HS-27A (cell line): ENCODE measurements around the gene ODR4.
"Not testable (repeated sequence)": the region's sequence is repeated elsewhere in the genome, so short reads cannot be mapped to it uniquely, and the experiment has no call there.

ENCODE experiments used
- DNase-seq: peaks from one replicate; pipeline ENCODE4 v3.0.0-alpha.2; 2012; ENCODE audit warnings: low read depth, missing footprints

Gene ODR4

GRCh38 chr1:186421446-186421845 is 45.8 kb downstream of the ODR4 start:
- no peak for DNase-seq

DNA sequence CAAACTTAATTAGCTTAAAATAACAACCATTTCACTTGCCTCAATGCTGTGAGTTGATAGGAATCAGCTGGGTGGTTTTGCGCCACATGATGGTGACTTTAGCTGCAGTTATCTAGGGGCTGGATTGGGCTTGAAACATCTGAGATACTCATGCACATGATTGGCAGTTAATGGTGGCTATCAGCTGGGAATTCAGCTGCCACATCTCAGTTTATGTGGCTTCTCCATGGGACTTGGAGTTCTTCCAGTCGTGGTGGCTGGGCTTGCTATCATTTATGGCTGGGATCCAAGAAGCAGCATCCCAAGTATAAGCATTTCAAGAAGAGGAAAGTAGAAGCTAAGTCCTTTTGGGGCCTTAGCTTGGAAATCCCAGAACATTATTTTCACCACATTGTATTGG is 48.9 kb downstream of the ODR4 start:
- DNase-seq = no peak

DNA sequence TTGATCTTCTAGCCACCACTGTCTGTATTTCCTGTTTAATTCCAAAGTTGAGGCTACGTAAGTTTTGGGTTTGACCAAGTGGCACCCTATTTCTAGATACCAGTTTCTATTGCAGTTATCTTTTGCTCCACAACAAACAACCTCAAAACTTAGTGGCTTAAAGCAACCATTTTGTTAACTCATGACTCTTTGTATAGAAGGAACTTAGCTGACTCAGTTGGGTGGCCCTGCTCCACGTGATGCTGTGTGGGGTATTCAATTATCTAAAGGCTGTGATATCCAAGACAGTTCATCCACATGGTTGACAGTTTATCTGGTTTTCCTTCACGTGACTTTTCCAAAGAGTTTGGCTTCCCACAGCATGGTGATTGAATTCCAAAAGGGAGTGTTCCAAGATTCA is 50.5 kb downstream of the ODR4 start:
- DNase-seq = no peak

DNA sequence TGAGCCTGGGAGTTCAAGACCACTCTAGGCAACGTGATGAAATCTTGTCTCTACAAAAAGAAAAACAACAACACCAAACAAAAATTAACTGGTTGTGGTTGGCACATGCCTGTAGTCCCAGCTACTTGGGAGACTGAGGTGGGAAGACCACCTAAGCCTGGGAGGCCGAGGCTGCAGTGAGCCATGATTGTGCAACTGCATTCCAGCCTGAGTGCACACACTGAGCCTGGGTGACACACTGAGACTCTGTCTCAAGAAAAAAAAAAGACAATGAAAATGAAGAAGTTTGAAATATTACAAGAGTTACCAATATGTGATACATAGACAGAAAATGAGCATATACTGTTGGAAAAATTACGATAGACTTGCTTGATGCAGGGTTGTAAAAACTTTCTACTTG is 53.4 kb downstream of the ODR4 start:
- DNase-seq = no peak

DNA sequence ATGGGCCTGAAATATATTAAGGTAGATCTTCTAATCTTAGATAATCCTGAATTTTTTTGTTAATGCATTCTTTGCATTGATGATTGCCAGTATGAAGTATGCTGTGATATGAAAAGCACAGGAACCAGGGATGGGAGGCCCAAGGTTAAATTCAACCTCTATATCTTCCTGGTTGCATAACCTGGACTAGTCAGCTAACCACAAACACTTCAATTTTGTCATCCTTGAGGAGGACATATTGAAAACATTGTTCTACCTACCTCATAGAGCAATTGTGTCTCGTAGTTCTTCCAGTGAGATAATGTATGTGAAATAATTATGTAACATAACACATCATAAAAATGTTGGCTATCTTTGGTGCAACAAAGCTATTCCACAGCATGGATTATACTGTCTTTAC is 59.7 kb downstream of the ODR4 start:
- DNase-seq = no peak

GRCh38 chr1:186438567-186438966 is 62.9 kb downstream of the ODR4 start:
- no peak for DNase-seq

DNA sequence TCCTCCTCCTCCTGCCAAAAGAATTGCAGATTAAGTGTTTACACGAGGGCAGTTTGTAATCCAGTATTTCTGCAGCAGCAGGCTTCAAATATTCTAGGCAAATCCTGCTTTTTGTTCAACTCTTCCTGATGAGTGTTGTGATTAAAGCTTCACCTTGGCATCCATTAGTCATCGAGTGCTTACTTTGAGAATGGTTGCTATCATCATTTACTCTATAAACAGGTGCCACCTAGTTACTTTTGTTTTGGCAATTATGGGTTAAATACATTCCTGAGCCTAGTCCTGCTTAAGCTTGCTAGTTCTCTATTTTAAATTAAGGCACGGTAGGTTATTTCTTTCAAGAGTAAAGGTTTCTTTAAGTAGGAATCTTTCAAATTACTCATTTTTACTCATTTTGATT is 64.9 kb downstream of the ODR4 start:
- no peak for DNase-seq

DNA sequence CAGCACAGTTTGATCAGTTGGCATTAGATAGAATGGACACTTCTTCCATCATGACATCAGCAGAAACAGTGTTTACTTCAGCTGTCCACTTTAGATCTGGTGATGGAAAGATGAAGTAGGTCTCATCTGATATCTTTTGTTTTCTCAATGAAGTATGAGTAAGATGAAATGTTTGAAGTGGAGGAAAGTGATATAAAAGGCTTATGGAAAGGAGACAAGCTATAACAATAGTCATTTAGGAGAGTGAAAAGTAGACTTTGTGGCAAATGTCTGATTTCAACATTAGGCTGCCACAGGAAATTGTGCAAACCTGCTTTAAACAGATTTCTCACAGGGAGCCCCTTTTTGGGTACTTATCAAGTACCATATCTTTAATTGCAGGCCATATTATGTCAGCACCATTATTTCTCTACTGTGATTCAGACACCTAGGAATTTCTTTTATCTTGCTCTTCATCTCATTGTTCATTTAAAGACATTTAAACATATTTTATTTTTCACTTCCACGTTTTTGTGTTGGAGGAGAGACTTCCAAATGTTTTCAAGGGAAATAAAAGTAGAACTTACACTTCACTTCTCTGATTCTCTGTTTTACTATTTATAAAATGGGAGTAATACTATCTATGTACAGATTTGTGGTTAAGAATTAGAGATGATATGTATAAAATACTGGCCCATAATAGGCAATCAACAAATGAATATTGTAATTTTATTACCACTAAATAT is 67.2 kb downstream of the ODR4 start:
- no peak for DNase-seq

- DNase-seq = no peak
These were observed 68.0 kb downstream of the ODR4 start for GRCh38 chr1:186443638-186444037.

GRCh38 chr1:186446152-186446551 is 70.5 kb downstream of the ODR4 start:
- no peak for DNase-seq

DNA sequence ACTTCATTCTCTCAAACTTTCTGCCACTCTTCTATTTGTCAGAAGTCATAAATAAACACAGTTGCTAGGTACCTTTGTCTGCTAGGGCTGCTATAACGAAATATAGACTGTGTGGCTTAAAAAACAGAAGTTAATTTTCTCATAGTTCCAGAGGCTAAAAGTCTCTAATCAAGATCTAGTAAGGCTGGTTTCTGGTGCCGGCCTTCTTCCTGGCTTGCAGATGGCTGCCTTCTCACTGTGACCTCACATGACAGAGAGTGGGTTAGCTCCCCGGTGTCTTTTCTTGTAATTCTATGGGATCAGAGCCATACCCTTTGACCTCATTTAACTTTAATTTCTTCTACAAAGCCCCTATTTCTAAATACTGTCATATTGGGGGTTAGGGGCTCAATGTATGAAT is 79.3 kb downstream of the ODR4 start:
- no peak for DNase-seq

DNA sequence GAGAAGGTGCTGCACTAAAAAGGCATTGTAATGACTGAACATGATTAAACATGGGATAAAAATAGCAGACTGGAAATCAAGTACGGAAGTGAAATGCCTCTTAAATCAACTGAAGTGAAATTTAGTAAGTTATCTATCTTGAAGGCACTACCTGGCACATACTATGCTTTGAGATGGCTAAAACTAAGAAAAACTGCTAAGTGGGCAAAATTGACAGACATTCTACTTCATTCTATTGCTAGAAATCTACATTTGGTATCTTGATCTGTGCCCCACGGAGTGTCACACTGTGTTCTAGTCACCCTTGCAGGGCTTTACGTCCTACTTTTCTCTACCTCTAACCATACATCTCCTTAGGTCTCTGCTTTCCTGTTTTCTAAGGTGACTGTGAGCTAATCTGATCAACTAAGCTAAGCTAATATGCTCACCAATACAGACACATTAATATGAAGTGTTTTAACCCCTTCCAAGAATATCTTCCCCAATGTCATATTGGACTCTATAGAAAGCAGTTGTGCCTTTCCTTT is 81.2 kb downstream of the ODR4 start:
- no peak for DNase-seq

DNA sequence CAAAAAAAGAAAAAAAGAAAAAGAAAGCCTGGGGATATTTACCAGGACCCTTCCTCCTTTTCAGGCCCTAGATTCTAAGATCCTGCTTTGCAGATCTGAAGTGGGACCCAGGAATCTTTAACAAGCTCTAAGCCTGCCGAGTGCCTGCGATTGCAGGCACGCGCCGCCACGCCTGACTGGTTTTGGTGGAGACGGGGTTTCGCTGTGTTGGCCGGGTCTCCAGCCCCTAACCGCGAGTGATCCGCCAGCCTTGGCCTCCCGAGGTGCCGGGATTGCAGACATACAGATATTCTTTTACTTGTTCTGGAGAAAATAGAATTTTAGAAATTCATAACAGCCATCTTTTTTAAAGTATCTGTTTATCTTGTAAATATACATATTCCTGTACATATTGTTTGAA is 83.5 kb downstream of the ODR4 start:
- not testable (repeated sequence) for DNase-seq

- no peak for DNase-seq
These were observed 85.4 kb downstream of the ODR4 start, which contains the start of gene PDC for GRCh38 chr1:186461014-186461413. TSS of gene PDC (minus strand) at chr1:186461114. CDS start at chr1:186449459, 11,655 bp downstream.

- DNase-seq = no peak
These were observed 87.9 kb downstream of the ODR4 start for GRCh38 chr1:186463511-186463910.

DNA sequence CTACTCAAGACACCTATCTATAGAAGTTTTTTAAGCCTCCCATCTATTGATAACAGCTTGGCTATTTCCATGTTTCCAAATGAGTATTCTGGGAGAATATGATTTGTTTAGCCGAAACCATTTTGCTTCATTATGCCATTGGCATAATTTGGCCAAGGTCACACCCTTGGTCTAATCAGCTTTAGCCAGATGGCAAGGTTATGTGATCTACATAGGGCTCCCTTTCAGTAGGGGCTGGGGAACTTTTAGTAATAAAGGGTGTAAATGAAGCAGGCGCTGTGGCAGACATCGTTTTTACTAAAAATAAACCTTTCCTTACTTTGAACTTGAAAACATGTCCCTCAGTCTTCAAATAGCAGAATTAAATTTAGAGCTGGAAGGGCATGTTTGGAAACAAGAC is 88.3 kb downstream of the ODR4 start:
- DNase-seq = no peak

GRCh38 chr1:186465491-186465890 is 89.9 kb downstream of the ODR4 start:
- not testable (repeated sequence) for DNase-seq

DNA sequence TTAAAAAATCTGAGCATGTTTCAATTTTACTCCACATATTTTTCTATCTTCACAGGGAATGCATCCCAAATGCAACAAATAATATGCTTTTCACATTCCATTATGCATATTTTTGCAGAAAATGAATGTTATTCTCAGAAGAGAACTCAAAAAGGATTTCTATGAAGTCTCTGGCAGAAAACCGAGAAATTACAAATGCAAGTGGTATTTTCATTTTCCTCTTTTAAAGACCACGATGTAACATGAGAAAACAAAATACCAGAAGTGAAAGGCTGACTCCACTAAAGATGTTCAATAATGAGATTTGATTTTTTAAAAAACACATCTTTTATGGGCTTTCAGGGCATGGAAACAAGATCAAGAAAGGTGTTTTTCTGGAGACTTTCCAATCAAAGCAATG is 90.3 kb downstream of the ODR4 start:
- no peak for DNase-seq
